A549 (cell line): ENCODE measurements around the gene ST6GALNAC1. TPM values are rescaled to one million over a fixed set of nuclear protein-coding genes. Genes with fewer than 3 reads are reported as not detected.

Source experiments
- ATAC-seq, 2 experiments: fragments of 200-7000 bp in 1 of 2; fragments of >200 bp in 1 of 2; cut with Nextera tagmentation in 1 of 2; cut with Tn5 transposase in 1 of 2; 3 replicates each; pipeline versions ENCODE4 v1.8.0 to v1.9.1; 2018 to 2020; ENCODE audit warnings: mild to moderate bottlenecking in 1 of 2, moderate library complexity in 1 of 2
- CTCF ChIA-PET: fragments of 300-600 bp; sonication (Branson Sonifier 250); formaldehyde crosslinking; extraction: SDS; loops from one replicate; lab custom pipeline; 2021; ENCODE audit warnings: antibody characterized with exemption, inconsistent platforms; lab: Yijun Ruan, JAX
- POLR2A ChIA-PET: fragments of 350-600 bp; formaldehyde crosslinking; extraction: SDS; loops from one replicate; lab custom pipeline; 2021; ENCODE audit warnings: antibody characterized with exemption, inconsistent platforms; lab: Yijun Ruan, JAX
- DNase-seq, 2 experiments: peaks; one replicate each; pipeline versions ENCODE4 v3.0.0 to v3.0.0-alpha.2; 2011 to 2016; ENCODE audit warnings: low read depth in 1 of 2, low spot score in 1 of 2
- FAIRE-seq: peaks from 2 replicates; lab custom pipeline; 2011; peaks lifted over from hg19 to GRCh38; lab: Jason Lieb, UNC
- H3K27ac ChIP-seq, 2 experiments: fragments of >200 bp; sonication (Bioruptor Twin); formaldehyde crosslinking; 3 replicates each; pipeline ENCODE4 v1.5.1; 2016 to 2017
- H3K4me1 ChIP-seq: fragments of >200 bp; sonication (Bioruptor Twin); formaldehyde crosslinking; 3 replicates; pipeline ENCODE4 v1.6.1; 2016
- H3K4me2 ChIP-seq: fragments of >200 bp; sonication (Bioruptor Twin); formaldehyde crosslinking; 3 replicates; pipeline ENCODE4 v1.6.1; 2016
- H3K4me3 ChIP-seq: fragments of >200 bp; sonication (Bioruptor Twin); formaldehyde crosslinking; 3 replicates; pipeline ENCODE4 v1.5.1; 2016
- H3K9me3 ChIP-seq: fragments of >200 bp; sonication (Bioruptor Twin); formaldehyde crosslinking; 3 replicates; pipeline ENCODE4 v1.6.1; 2016
- CHD2 ChIP-seq: fragments of 150-350 bp; IDR thresholded peaks from 2 replicates; pipeline ENCODE4 v1.6.1; 2014; ENCODE audit warnings: low read length; ENCODE audit not compliant: partially characterized antibody
- CHD4 ChIP-seq: fragments of 200-600 bp; sonication (generic); IDR thresholded peaks from 2 replicates; pipeline ENCODE4 v1.6.1; 2016; ENCODE audit warnings: antibody characterized with exemption, mild to moderate bottlenecking, borderline replicate concordance
- ESRRA ChIP-seq: fragments of 150-350 bp; IDR thresholded peaks from 2 replicates; pipeline ENCODE4 v1.6.1; 2014; ENCODE audit warnings: mild to moderate bottlenecking, low read length, borderline replicate concordance
- FOSB ChIP-seq: fragments of 250-450 bp; sonication (Bioruptor Pico); IDR thresholded peaks from 2 replicates; pipeline ENCODE4 v1.5.0; 2020; ENCODE audit warnings: mild to moderate bottlenecking, moderate library complexity
- FOSL2 ChIP-seq, 2 experiments: fragments of 450-650 bp in 1 of 2; fragments of >200 bp in 1 of 2; sonication (Bioruptor Twin) in 1 of 2; formaldehyde crosslinking; IDR thresholded peaks; 2 replicates each; pipeline versions ENCODE4 v1.5.0 to v1.6.1; 2016 to 2020; ENCODE audit warnings: mild to moderate bottlenecking in 1 of 2, moderate library complexity in 1 of 2
- HOXA7 ChIP-seq: fragments of 250-450 bp; sonication (Bioruptor Pico); IDR thresholded peaks from 2 replicates; pipeline ENCODE4 v1.5.0; 2020; ENCODE audit warnings: mild to moderate bottlenecking, moderate library complexity
- HOXB13 ChIP-seq: fragments of 250-450 bp; sonication (Bioruptor Pico); IDR thresholded peaks from 2 replicates; pipeline ENCODE4 v1.5.0; 2020; ENCODE audit warnings: low read depth, mild to moderate bottlenecking, moderate library complexity
- HOXB5 ChIP-seq: fragments of 250-450 bp; sonication (Bioruptor Pico); IDR thresholded peaks from 2 replicates; pipeline ENCODE4 v1.5.0; 2020; ENCODE audit warnings: mild to moderate bottlenecking, moderate library complexity
- KDM1A ChIP-seq: fragments of 200-600 bp; sonication (generic); IDR thresholded peaks from 2 replicates; pipeline ENCODE4 v1.6.1; 2016; ENCODE audit warnings: low read depth, mild to moderate bottlenecking
- MAFK ChIP-seq: fragments of 450-650 bp; IDR thresholded peaks from 2 replicates; pipeline ENCODE4 v1.6.1; 2014; ENCODE audit not compliant: partially characterized antibody
- NFE2L2 ChIP-seq: fragments of 150-350 bp; conservative IDR thresholded peaks from 2 replicates; pipeline ENCODE4 v1.6.1; 2014; ENCODE audit warnings: low read length
- NPAS2 ChIP-seq: fragments of 250-450 bp; sonication (Bioruptor Pico); IDR thresholded peaks from 2 replicates; pipeline ENCODE4 v1.8.0; 2022; ENCODE audit warnings: mild to moderate bottlenecking, moderate library complexity, borderline replicate concordance
- PHF8 ChIP-seq: fragments of 200-600 bp; sonication (generic); IDR thresholded peaks from 2 replicates; pipeline ENCODE4 v1.6.1; 2016; ENCODE audit warnings: low read depth, mild to moderate bottlenecking, antibody characterized with exemption, moderate library complexity, borderline replicate concordance
- POLR2A ChIP-seq: IDR thresholded peaks from 2 replicates; pipeline ENCODE4 v1.6.1; 2012; ENCODE audit warnings: mild to moderate bottlenecking, low read length
- POLR2AphosphoS2 ChIP-seq: conservative IDR thresholded peaks from 2 replicates; pipeline ENCODE4 v1.6.1; 2012; ENCODE audit warnings: low read length, improper control_type of control experiment, inconsistent platforms
- RAD21 ChIP-seq, 2 experiments: fragments of >200 bp in 1 of 2; sonication (Bioruptor Twin) in 1 of 2; formaldehyde crosslinking in 1 of 2; IDR thresholded peaks in 1 of 2; conservative IDR thresholded peaks in 1 of 2; 2 replicates in 1 of 2; 3 replicates in 1 of 2; pipeline ENCODE4 v1.6.1; 2012 to 2018; ENCODE audit warnings: inconsistent platforms in 1 of 2
- RARB ChIP-seq: fragments of 250-450 bp; sonication (Bioruptor Pico); IDR thresholded peaks from 2 replicates; pipeline ENCODE4 v1.8.0; 2021; ENCODE audit warnings: mild to moderate bottlenecking, moderate library complexity
- SMC3 ChIP-seq: fragments of >200 bp; sonication (Bioruptor Twin); formaldehyde crosslinking; IDR thresholded peaks from 3 replicates; pipeline ENCODE4 v1.6.1; 2018; ENCODE audit warnings: inconsistent platforms
- SREBF2 ChIP-seq: fragments of 450-650 bp; IDR thresholded peaks from 2 replicates; pipeline ENCODE4 v1.6.1; 2014; ENCODE audit warnings: mild to moderate bottlenecking, moderate library complexity
- ZC3H11A ChIP-seq: fragments of 450-650 bp; IDR thresholded peaks from 2 replicates; pipeline ENCODE4 v1.6.1; 2014; ENCODE audit warnings: antibody characterized with exemption, mild to moderate bottlenecking
- ZNF302 ChIP-seq: fragments of 250-450 bp; sonication (Bioruptor Pico); IDR thresholded peaks from 2 replicates; pipeline ENCODE4 v1.9.0; 2021; ENCODE audit warnings: inconsistent platforms, mild to moderate bottlenecking, moderate library complexity
- WGBS: methylation state at CpG from one replicate; pipeline ENCODE4 v1.1.6; 2017; ENCODE audit errors: missing lambda C conversion rate; 5-methylcytosine and 5-hydroxymethylcytosine counted together
- polyA plus RNA-seq, 4 experiments: library from polyadenylated mRNA; depleted of rRNA in 3 of 4; stranded (reverse); fragments of >200 nt; fragmentation: RNase III in 1 of 4; extraction: RNeasy Plus Mini Kit Qiagen cat#74134 plus additional on column Dnase treatment in 1 of 4; gene quantifications; 2 replicates in 3 of 4; 3 replicates in 1 of 4; pipeline ENCODE4 v1.2.3, GENCODE V29; 2011 to 2017
- TF ChIP-seq, protein P1 (sequence below): fragments of >200 bp; sonication (Bioruptor Twin); formaldehyde crosslinking; IDR thresholded peaks from 3 replicates; pipeline ENCODE4 v1.5.1; 2016
- TF ChIP-seq, protein P2 (sequence below): fragments of >200 bp; sonication (Bioruptor Twin); formaldehyde crosslinking; IDR thresholded peaks from 3 replicates; pipeline ENCODE4 v1.6.1; 2016
- TF ChIP-seq, protein P3 (sequence below): IDR thresholded peaks from 2 replicates; pipeline ENCODE4 v1.6.1; 2012
- TF ChIP-seq, protein P4 (sequence below): fragments of 150-350 bp; IDR thresholded peaks from 2 replicates; pipeline ENCODE4 v1.6.1; 2014; ENCODE audit warnings: low read depth, mild to moderate bottlenecking, low read length
- TF ChIP-seq, protein P5 (sequence below): IDR thresholded peaks from 2 replicates; pipeline ENCODE4 v1.6.1; 2012

ST6GALNAC1 gene
- polyA plus RNA-seq, 2 of the 4 experiments (the other 2 are of a cell fraction) = 0.27 to 0.72 TPM

DNA sequence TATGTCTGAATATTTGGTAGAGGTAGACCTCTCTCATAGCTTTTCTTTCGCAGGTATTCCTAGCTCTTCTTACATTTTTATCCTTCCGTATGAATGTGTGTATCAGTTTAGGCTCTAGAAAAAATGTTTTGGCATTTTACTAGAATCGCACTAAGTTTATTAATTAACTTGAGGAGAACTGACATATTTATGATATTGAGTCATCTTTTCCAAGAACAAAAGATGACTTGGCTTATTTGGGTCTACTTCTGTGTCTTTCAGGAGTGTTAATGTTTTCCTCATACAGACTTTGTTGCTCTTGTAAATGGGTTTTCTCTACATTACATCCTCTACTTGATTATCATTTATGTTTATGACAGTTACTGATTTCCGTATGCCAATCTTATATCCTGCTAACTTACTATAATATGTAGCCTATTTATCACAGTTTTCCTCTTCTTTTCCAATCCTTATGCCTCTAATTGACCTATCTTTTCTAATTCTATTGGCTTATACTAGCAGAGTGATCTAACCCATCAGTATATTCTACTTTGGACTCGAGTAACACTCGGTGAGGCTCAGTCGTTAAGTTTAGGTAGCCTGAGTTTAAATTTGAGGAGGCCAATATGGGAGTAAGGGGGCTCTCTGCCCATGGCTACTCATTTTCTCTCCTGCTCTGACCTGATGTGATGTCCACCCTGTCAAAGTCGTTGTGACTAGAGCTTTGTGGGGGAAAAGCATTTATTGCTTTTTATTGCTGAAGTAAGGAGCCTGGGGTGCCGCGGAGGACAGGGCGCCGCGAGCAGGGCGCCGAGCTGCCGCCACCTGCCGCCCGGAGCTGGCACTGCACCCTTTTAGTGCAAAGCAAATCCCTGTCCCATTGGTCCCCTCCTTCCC, 20.0 kb downstream of the ST6GALNAC1 start:
- TF ChIP-seq HOXB13 (CRISPR knock-in tag) (0 out of 2 replicates have a peak, but pooled peaks have one; percentile 64), FOSL2 (IDR thresholded peaks at IDR 0.05) (no peak), FOSL2 (CRISPR knock-in tag; IDR thresholded peaks at IDR 0.05) (peak; percentile 43), CHD2 (no peak), HOXA7 (CRISPR knock-in tag) (peak; percentile 69; the same call in 1 of the 2 replicates), HOXB5 (CRISPR knock-in tag) (no peak), MAFK (peak; percentile 87), NFE2L2 (0 out of 2 replicates have a peak, but pooled peaks have one; percentile 60), RAD21 (conservative IDR thresholded peaks at IDR 0.05 in 1 of 2, IDR thresholded peaks at IDR 0.05 in 1 of 2) (peak; percentile 83 to 90), ZNF302 (CRISPR knock-in tag) (no peak), SMC3 (peak; percentile 96)
- TF ChIP-seq, protein P1, sequence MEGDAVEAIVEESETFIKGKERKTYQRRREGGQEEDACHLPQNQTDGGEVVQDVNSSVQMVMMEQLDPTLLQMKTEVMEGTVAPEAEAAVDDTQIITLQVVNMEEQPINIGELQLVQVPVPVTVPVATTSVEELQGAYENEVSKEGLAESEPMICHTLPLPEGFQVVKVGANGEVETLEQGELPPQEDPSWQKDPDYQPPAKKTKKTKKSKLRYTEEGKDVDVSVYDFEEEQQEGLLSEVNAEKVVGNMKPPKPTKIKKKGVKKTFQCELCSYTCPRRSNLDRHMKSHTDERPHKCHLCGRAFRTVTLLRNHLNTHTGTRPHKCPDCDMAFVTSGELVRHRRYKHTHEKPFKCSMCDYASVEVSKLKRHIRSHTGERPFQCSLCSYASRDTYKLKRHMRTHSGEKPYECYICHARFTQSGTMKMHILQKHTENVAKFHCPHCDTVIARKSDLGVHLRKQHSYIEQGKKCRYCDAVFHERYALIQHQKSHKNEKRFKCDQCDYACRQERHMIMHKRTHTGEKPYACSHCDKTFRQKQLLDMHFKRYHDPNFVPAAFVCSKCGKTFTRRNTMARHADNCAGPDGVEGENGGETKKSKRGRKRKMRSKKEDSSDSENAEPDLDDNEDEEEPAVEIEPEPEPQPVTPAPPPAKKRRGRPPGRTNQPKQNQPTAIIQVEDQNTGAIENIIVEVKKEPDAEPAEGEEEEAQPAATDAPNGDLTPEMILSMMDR = peak; percentile 98
- TF ChIP-seq, protein P2, sequence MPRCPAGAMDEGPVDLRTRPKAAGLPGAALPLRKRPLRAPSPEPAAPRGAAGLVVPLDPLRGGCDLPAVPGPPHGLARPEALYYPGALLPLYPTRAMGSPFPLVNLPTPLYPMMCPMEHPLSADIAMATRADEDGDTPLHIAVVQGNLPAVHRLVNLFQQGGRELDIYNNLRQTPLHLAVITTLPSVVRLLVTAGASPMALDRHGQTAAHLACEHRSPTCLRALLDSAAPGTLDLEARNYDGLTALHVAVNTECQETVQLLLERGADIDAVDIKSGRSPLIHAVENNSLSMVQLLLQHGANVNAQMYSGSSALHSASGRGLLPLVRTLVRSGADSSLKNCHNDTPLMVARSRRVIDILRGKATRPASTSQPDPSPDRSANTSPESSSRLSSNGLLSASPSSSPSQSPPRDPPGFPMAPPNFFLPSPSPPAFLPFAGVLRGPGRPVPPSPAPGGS = no peak
- TF ChIP-seq, protein P3, sequence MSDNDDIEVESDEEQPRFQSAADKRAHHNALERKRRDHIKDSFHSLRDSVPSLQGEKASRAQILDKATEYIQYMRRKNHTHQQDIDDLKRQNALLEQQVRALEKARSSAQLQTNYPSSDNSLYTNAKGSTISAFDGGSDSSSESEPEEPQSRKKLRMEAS = 0 out of 2 replicates have a peak, but pooled peaks have one; percentile 35
- FAIRE-seq = peak; percentile 88

DNA sequence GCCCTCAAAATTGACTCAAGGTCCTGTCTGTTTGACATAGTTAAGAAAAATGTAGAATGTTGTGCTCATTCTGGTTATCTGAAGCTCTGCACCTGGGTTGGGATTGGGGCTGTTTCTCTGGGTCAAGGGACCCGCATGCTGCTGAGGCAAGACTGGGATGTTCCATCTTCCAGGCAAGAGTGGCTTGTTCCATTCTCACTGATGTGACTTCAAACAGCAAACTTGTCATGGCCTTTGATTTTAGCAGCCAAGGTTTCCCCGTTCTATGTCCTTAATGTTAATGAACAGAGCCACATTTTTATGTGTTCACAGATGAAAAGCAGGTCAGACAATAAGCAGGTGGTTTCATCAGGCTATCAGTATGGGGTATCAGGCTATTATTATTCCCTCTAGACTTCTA, 25.7 kb downstream of the ST6GALNAC1 start:
- TF ChIP-seq FOSB (CRISPR knock-in tag) = no peak
- no peak for TF ChIP-seq POLR2AphosphoS2
- no peak for TF ChIP-seq POLR2A
- TF ChIP-seq KDM1A = no peak
- TF ChIP-seq, protein P4, sequence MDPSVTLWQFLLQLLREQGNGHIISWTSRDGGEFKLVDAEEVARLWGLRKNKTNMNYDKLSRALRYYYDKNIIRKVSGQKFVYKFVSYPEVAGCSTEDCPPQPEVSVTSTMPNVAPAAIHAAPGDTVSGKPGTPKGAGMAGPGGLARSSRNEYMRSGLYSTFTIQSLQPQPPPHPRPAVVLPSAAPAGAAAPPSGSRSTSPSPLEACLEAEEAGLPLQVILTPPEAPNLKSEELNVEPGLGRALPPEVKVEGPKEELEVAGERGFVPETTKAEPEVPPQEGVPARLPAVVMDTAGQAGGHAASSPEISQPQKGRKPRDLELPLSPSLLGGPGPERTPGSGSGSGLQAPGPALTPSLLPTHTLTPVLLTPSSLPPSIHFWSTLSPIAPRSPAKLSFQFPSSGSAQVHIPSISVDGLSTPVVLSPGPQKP = no peak
- no peak for TF ChIP-seq SREBF2
- TF ChIP-seq, protein P5, sequence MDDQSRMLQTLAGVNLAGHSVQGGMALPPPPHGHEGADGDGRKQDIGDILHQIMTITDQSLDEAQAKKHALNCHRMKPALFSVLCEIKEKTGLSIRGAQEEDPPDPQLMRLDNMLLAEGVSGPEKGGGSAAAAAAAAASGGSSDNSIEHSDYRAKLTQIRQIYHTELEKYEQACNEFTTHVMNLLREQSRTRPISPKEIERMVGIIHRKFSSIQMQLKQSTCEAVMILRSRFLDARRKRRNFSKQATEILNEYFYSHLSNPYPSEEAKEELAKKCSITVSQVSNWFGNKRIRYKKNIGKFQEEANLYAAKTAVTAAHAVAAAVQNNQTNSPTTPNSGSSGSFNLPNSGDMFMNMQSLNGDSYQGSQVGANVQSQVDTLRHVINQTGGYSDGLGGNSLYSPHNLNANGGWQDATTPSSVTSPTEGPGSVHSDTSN = no peak
- no peak for TF ChIP-seq RARB (CRISPR knock-in tag)
- no peak for TF ChIP-seq SMC3
- TF ChIP-seq CHD4 = no peak
- no peak for TF ChIP-seq ESRRA
- no peak for TF ChIP-seq NFE2L2
- no peak for TF ChIP-seq HOXA7 (CRISPR knock-in tag)
- no peak for TF ChIP-seq CHD2
- TF ChIP-seq MAFK = no peak
- no peak for TF ChIP-seq NPAS2 (CRISPR knock-in tag)
- TF ChIP-seq PHF8 = no peak
- TF ChIP-seq ZC3H11A = no peak
- FAIRE-seq (no peak), ATAC-seq (no peak), DNase-seq (no peak)
- 73% methylated on average over 2 of the region's 2 CpGs for WGBS
- Histone ChIP-seq H3K9me3 (no peaks in the 10 kb centered on the region), H3K4me3 (no peak overlapping the region), H3K4me2 (no peak overlapping the region), H3K27ac (no peak overlapping the region), H3K4me1 (peaks cover 2% of the 10 kb centered on the region; the same call in 1 of the 3 replicates)
- CTCF ChIA-PET = interaction anchor here (0.8 to 2.4 kb wide), 8 partner anchors 17 to 101 kb away, joined by 3 to 11 read pairs (median 4); no protein-coding TSS in a partner anchor
- POLR2A ChIA-PET = no interaction called here

More for the DNA sequence above, 20.0 kb downstream of the ST6GALNAC1 start:
- Histone ChIP-seq H3K4me2 (peak overlapping the region; percentile 77), H3K9me3 (no peaks in the 10 kb centered on the region), H3K27ac (peak overlapping the region; percentile 59 to 77; a peak in 5 of 6 replicates), H3K4me3 (peak overlapping the region; percentile 3; the same call in 1 of the 3 replicates), H3K4me1 (peaks cover 11% of the 10 kb centered on the region)
- DNase-seq (peak; percentile 74 to 91), ATAC-seq (peak; percentile 85 to 96)
- ChIA-PET CTCF (interaction anchor here (0.6 to 10.7 kb wide), 72 partner anchors 10 to 444 kb away, joined by 3 to 173 read pairs (median 6); partner anchors contain the start of genes AANAT, PRCD, ST6GALNAC1 and ST6GALNAC2), POLR2A (interaction anchor here (1.1 to 4.2 kb wide), 5 partner anchors 48 to 66 kb away, joined by 3 to 18 read pairs (median 9); no protein-coding TSS in a partner anchor)
- 23% methylated on average over 18 of the region's 18 CpGs for WGBS
